ENCODE results near the gene KIF16B.

Gene KIF16B

GRCh38 chr20:16531485-16531884 lies 41.8 kb downstream of the KIF16B start:
- TF ChIP-seq EZH2 (IDR thresholded peaks at IDR 0.05; ENCODE audit: borderline replicate concordance, low read depth, low read length, severe bottlenecking): no peak
- Histone ChIP-seq H3K36me3 (ENCODE audit: insufficient read depth, low read length) (no peaks in the 10 kb centered on the region), H3K4me2 (ENCODE audit: insufficient read depth, low read length) (no peak overlapping the region), H3K4me1 (ENCODE audit: insufficient read depth, low read length) (no peaks in the 10 kb centered on the region), H3K79me2 (ENCODE audit: insufficient read depth, low read length) (no peaks in the 10 kb centered on the region), H4K20me1 (ENCODE audit: insufficient read depth, low read length) (no peaks in the 10 kb centered on the region), H2AFZ (ENCODE audit: low read depth, low read length) (no peak overlapping the region), H3K4me3 (ENCODE audit: low read depth in 1 of 2, low read length in 2 of 2) (no peak overlapping the region), H3K9me3 (ENCODE audit: insufficient read depth, low read length, severe bottlenecking) (no peaks in the 10 kb centered on the region), H3K27ac (ENCODE audit: low read length) (no peak overlapping the region), H3K9ac (ENCODE audit: low read depth, low read length) (no peak overlapping the region), H3K27me3 (ENCODE audit: insufficient read depth, low read length, poor library complexity) (no peaks in the 10 kb centered on the region)
- no peak for ATAC-seq (ENCODE audit: insufficient read depth, low read depth)
- no peak for DNase-seq

DNA sequence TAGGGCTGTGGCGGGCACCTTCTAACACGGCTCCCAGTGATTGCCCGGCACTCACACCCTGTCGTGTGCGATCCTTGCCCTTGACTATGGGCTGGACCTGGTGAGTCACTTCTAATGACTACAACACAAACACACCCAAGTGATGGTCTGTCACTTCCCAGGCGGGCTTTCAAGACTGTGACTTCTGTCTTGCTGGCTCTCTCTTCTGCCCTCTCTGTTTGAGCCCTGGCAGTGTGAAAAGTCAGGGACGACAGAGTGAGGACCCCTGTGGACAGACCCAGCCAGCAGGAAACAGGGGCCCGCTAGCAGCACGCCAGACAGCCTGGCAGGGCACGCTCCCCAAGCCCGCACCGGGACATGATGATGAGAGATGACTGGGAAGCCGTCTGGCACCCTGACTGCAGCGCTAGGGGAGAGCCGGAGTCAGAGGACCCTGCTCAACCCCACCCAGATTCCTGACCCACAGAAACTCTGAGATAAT lies 43.0 kb downstream of the KIF16B start:
- Histone ChIP-seq H3K9ac (ENCODE audit: low read depth, low read length) (no peak overlapping the region), H3K27ac (ENCODE audit: low read length) (no peak overlapping the region), H4K20me1 (ENCODE audit: insufficient read depth, low read length) (no peaks in the 10 kb centered on the region), H3K79me2 (ENCODE audit: insufficient read depth, low read length) (no peaks in the 10 kb centered on the region), H3K36me3 (ENCODE audit: insufficient read depth, low read length) (no peaks in the 10 kb centered on the region), H3K4me1 (ENCODE audit: insufficient read depth, low read length) (no peaks in the 10 kb centered on the region), H3K4me2 (ENCODE audit: insufficient read depth, low read length) (no peak overlapping the region), H2AFZ (ENCODE audit: low read depth, low read length) (no peak overlapping the region), H3K4me3 (ENCODE audit: low read depth in 1 of 2, low read length in 2 of 2) (no peak overlapping the region), H3K27me3 (ENCODE audit: insufficient read depth, low read length, poor library complexity) (no peaks in the 10 kb centered on the region), H3K9me3 (ENCODE audit: insufficient read depth, low read length, severe bottlenecking) (no peaks in the 10 kb centered on the region)
- DNase-seq: no peak
- no peak for TF ChIP-seq EZH2 (IDR thresholded peaks at IDR 0.05; ENCODE audit: borderline replicate concordance, low read depth, low read length, severe bottlenecking)
- TF ChIP-seq, protein P1, sequence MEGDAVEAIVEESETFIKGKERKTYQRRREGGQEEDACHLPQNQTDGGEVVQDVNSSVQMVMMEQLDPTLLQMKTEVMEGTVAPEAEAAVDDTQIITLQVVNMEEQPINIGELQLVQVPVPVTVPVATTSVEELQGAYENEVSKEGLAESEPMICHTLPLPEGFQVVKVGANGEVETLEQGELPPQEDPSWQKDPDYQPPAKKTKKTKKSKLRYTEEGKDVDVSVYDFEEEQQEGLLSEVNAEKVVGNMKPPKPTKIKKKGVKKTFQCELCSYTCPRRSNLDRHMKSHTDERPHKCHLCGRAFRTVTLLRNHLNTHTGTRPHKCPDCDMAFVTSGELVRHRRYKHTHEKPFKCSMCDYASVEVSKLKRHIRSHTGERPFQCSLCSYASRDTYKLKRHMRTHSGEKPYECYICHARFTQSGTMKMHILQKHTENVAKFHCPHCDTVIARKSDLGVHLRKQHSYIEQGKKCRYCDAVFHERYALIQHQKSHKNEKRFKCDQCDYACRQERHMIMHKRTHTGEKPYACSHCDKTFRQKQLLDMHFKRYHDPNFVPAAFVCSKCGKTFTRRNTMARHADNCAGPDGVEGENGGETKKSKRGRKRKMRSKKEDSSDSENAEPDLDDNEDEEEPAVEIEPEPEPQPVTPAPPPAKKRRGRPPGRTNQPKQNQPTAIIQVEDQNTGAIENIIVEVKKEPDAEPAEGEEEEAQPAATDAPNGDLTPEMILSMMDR (IDR thresholded peaks at IDR 0.05; ENCODE audit: borderline replicate concordance, extremely low read depth, low read length, poor library complexity, severe bottlenecking): no peak
- ATAC-seq (ENCODE audit: insufficient read depth, low read depth): no peak

- Histone ChIP-seq H3K9ac (ENCODE audit: low read depth, low read length) (no peak overlapping the region), H3K36me3 (ENCODE audit: insufficient read depth, low read length) (no peaks in the 10 kb centered on the region), H3K4me2 (ENCODE audit: insufficient read depth, low read length) (no peak overlapping the region), H3K27me3 (ENCODE audit: insufficient read depth, low read length, poor library complexity) (no peaks in the 10 kb centered on the region), H3K9me3 (ENCODE audit: insufficient read depth, low read length, severe bottlenecking) (no peaks in the 10 kb centered on the region), H2AFZ (ENCODE audit: low read depth, low read length) (no peak overlapping the region), H3K79me2 (ENCODE audit: insufficient read depth, low read length) (no peaks in the 10 kb centered on the region), H3K27ac (ENCODE audit: low read length) (no peak overlapping the region), H3K4me3 (ENCODE audit: low read depth in 1 of 2, low read length in 2 of 2) (no peak overlapping the region), H3K4me1 (ENCODE audit: insufficient read depth, low read length) (no peaks in the 10 kb centered on the region), H4K20me1 (ENCODE audit: insufficient read depth, low read length) (no peaks in the 10 kb centered on the region)
- ATAC-seq (ENCODE audit: insufficient read depth, low read depth) (no peak), DNase-seq (no peak)
- TF ChIP-seq, protein P1 (IDR thresholded peaks at IDR 0.05; ENCODE audit: borderline replicate concordance, extremely low read depth, low read length, poor library complexity, severe bottlenecking): no peak
- no peak for TF ChIP-seq EZH2 (IDR thresholded peaks at IDR 0.05; ENCODE audit: borderline replicate concordance, low read depth, low read length, severe bottlenecking)
Measured at GRCh38 chr20:16528078-16528477, 45.2 kb downstream of the KIF16B start.

- no peak for DNase-seq
- Histone ChIP-seq H3K9ac (ENCODE audit: low read depth, low read length) (no peak overlapping the region), H3K9me3 (ENCODE audit: insufficient read depth, low read length, severe bottlenecking) (no peaks in the 10 kb centered on the region), H3K4me2 (ENCODE audit: insufficient read depth, low read length) (no peak overlapping the region), H3K4me3 (ENCODE audit: low read depth in 1 of 2, low read length in 2 of 2) (no peak overlapping the region), H3K4me1 (ENCODE audit: insufficient read depth, low read length) (no peaks in the 10 kb centered on the region), H3K36me3 (ENCODE audit: insufficient read depth, low read length) (no peaks in the 10 kb centered on the region), H4K20me1 (ENCODE audit: insufficient read depth, low read length) (no peaks in the 10 kb centered on the region), H2AFZ (ENCODE audit: low read depth, low read length) (no peak overlapping the region), H3K79me2 (ENCODE audit: insufficient read depth, low read length) (no peaks in the 10 kb centered on the region), H3K27ac (ENCODE audit: low read length) (no peak overlapping the region), H3K27me3 (ENCODE audit: insufficient read depth, low read length, poor library complexity) (no peaks in the 10 kb centered on the region)
- TF ChIP-seq, protein P1 (IDR thresholded peaks at IDR 0.05; ENCODE audit: borderline replicate concordance, extremely low read depth, low read length, poor library complexity, severe bottlenecking): no peak
- no peak for TF ChIP-seq EZH2 (IDR thresholded peaks at IDR 0.05; ENCODE audit: borderline replicate concordance, low read depth, low read length, severe bottlenecking)
- ATAC-seq (ENCODE audit: insufficient read depth, low read depth): no peak
Measured at GRCh38 chr20:16527438-16527837, 45.8 kb downstream of the KIF16B start.

Measured in DND-41 (cell line).